Measurements from ENCODE around the gene MRPS18A. TPM values are rescaled to one million over a fixed set of nuclear protein-coding genes. Genes with fewer than 3 reads are reported as not detected.
"Not testable (repeated sequence)": the region's sequence is repeated elsewhere in the genome, so short reads cannot be mapped to it uniquely, and the experiment has no call there.

Gene MRPS18A
- total RNA-seq, 1 donor from 2014 or later, result 57.0 TPM

GRCh38 chr6:43635387-43636307 is 51.9 kb downstream of the MRPS18A start, which contains the start of gene MAD2L1BP:
Gene MAD2L1BP (plus strand): TSS chr6:43635840. CDS start chr6:43635876, 36 bp downstream.
- intact Hi-C loops (cut with micrococcal nuclease), result loop anchor here (1.0 kb wide), 1 partner anchor 10 kb away; the partner anchor contains the start of gene RSPH9
- H3K4me3 Mint-ChIP-seq, result peak within 1 kb of the TSS; percentile 98
- peak within 1 kb of the TSS; percentile 96 for H3K27ac Mint-ChIP-seq
- TF ChIP-seq CTCF (IDR thresholded peaks at IDR 0.05), result no peak
- POLR2A ChIA-PET, result interaction anchor here (0.6 to 2.1 kb wide), 10 partner anchors 9 to 611 kb away, joined by 3 to 12 read pairs (median 4); partner anchors contain the start of genes HSP90AB1, KLC4, MRPL2 and RSPH9
- no peaks in the 10 kb centered on the region for H3K9me3 Mint-ChIP-seq
- peak; percentile 77 for DNase-seq
- peaks cover 36% of the 10 kb centered on the region for H3K36me3 Mint-ChIP-seq (ENCODE audit: low read depth)
- peaks cover 48% of the 10 kb centered on the region for H3K4me1 Mint-ChIP-seq
- no peaks in the 10 kb centered on the region for H3K27me3 Mint-ChIP-seq
- ATAC-seq (ENCODE audit: low read depth), result peak; percentile 88
- CTCF ChIA-PET, result interaction anchor here (0.8 kb wide), 1 partner anchor 79 kb away, joined by 4 read pairs; no protein-coding TSS in a partner anchor

- H3K4me3 Mint-ChIP-seq, result peak overlapping the region; percentile 98
- peaks cover 55% of the 10 kb centered on the region for H3K4me1 Mint-ChIP-seq
- DNase-seq (no peak), ATAC-seq (ENCODE audit: low read depth) (no peak)
- intact Hi-C loops (cut with micrococcal nuclease), result no loop called here
- no peaks in the 10 kb centered on the region for H3K27me3 Mint-ChIP-seq
- no peaks in the 10 kb centered on the region for H3K9me3 Mint-ChIP-seq
- POLR2A ChIA-PET, result interaction anchor here (0.6 to 2.1 kb wide), 7 partner anchors 10 to 612 kb away, joined by 3 to 12 read pairs (median 5); partner anchors contain the start of genes HSP90AB1, RSPH9 and VEGFA
- peak overlapping the region; percentile 96 for H3K27ac Mint-ChIP-seq
- TF ChIP-seq CTCF (IDR thresholded peaks at IDR 0.05), result no peak
- CTCF ChIA-PET, result no interaction called here
- peaks cover 28% of the 10 kb centered on the region for H3K36me3 Mint-ChIP-seq (ENCODE audit: low read depth)
Measured at GRCh38 chr6:43634702-43635303, 52.8 kb downstream of the MRPS18A start.

- H3K4me1 Mint-ChIP-seq, result peaks cover 50% of the 10 kb centered on the region
- H3K4me3 Mint-ChIP-seq; DNase-seq; ATAC-seq (ENCODE audit: low read depth); H3K27me3 Mint-ChIP-seq; H3K9me3 Mint-ChIP-seq; H3K27ac Mint-ChIP-seq; intact Hi-C loops (cut with micrococcal nuclease): not testable (repeated sequence)
- ChIA-PET CTCF (interaction anchor here (0.7 kb wide), 1 partner anchor 505 kb away, joined by 5 read pairs; no protein-coding TSS in a partner anchor), POLR2A (interaction anchor here (0.7 to 1.4 kb wide), 2 partner anchors 58 to 118 kb away, joined by 3 to 5 read pairs; partner anchors contain the start of gene XPO5)
- peaks cover 20% of the 10 kb centered on the region for H3K36me3 Mint-ChIP-seq (ENCODE audit: low read depth)
Measured at GRCh38 chr6:43633002-43633401, 54.6 kb downstream of the MRPS18A start.

GRCh38 chr6:43630980-43631619 is 56.5 kb downstream of the MRPS18A start:
- ChIA-PET POLR2A (interaction anchor here (1.0 to 2.4 kb wide), 3 partner anchors 10 to 114 kb away, joined by 3 to 8 read pairs (median 5); partner anchors contain the start of genes POLR1C and YIPF3), CTCF (no interaction called here)
- no peak for TF ChIP-seq CTCF (IDR thresholded peaks at IDR 0.05)
- Mint-ChIP-seq H3K27me3 (no peaks in the 10 kb centered on the region), H3K9me3 (no peaks in the 10 kb centered on the region), H3K27ac (peak overlapping the region; percentile 74), H3K36me3 (ENCODE audit: low read depth) (peaks cover 20% of the 10 kb centered on the region), H3K4me3 (peak overlapping the region; percentile 30), H3K4me1 (peaks cover 54% of the 10 kb centered on the region)
- ATAC-seq (ENCODE audit: low read depth) (no peak), DNase-seq (no peak)
- intact Hi-C loops (cut with micrococcal nuclease), result no loop called here

Measured in activated B cell treated with CpG ODN at 0.5 μM for 24 hours (primary cell).